ENCODE measurements around the gene PIWIL4.

The PIWIL4 gene

GRCh38 chr11:94662065-94662779 is 95.1 kb downstream of the PIWIL4 start:
- TF ChIP-seq CTCF (IDR thresholded peaks at IDR 0.05; ENCODE audit: borderline replicate concordance, control extremely low read depth, extremely low read depth, insufficient read depth, missing control alignments) = no peak
- no peak for DNase-seq (ENCODE audit: low spot score)
- in situ Hi-C loops (cut with MboI; ENCODE audit: low sequenced_read_pairs, unreplicated experiment) = no loop called here

DNA sequence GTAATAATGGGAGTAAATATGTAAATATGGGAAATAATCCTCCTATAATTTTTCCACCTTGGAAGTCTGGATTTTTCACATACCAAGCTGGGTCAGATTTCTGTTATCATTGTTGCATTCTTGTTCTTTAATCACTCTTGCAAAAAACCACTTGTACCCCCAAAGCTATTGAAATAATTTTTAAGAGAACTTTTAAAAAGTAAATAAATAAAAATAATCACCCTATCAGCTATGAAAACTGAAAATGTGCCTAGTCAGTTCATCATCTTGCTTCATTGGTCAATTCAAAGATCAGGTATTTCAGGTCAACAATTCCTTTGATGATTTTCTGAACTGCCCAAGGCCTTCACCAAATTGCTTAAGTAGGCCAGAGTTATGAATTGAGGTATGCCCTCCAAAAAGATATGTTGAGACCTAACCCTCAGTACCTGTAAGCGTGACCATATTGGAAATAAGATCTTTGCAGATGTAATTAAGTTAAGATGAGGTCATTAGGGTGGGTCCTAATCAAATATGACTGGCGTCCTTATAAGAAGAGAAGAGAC is 95.8 kb downstream of the PIWIL4 start:
- DNase-seq (ENCODE audit: low spot score) = no peak
- no peak for TF ChIP-seq CTCF (IDR thresholded peaks at IDR 0.05; ENCODE audit: borderline replicate concordance, control extremely low read depth, extremely low read depth, insufficient read depth, missing control alignments)
- in situ Hi-C loops (cut with MboI; ENCODE audit: low sequenced_read_pairs, unreplicated experiment) = no loop called here

- no peak for DNase-seq (ENCODE audit: low spot score)
- in situ Hi-C loops (cut with MboI; ENCODE audit: low sequenced_read_pairs, unreplicated experiment) = no loop called here
- TF ChIP-seq CTCF (IDR thresholded peaks at IDR 0.05; ENCODE audit: borderline replicate concordance, control extremely low read depth, extremely low read depth, insufficient read depth, missing control alignments) = no peak
Measured at GRCh38 chr11:94664346-94664745, 97.2 kb downstream of the PIWIL4 start.

GRCh38 chr11:94665116-94665659 is 98.0 kb downstream of the PIWIL4 start:
- TF ChIP-seq CTCF (IDR thresholded peaks at IDR 0.05; ENCODE audit: borderline replicate concordance, control extremely low read depth, extremely low read depth, insufficient read depth, missing control alignments) = no peak
- no peak for DNase-seq (ENCODE audit: low spot score)
- in situ Hi-C loops (cut with MboI; ENCODE audit: low sequenced_read_pairs, unreplicated experiment) = no loop called here

DNA sequence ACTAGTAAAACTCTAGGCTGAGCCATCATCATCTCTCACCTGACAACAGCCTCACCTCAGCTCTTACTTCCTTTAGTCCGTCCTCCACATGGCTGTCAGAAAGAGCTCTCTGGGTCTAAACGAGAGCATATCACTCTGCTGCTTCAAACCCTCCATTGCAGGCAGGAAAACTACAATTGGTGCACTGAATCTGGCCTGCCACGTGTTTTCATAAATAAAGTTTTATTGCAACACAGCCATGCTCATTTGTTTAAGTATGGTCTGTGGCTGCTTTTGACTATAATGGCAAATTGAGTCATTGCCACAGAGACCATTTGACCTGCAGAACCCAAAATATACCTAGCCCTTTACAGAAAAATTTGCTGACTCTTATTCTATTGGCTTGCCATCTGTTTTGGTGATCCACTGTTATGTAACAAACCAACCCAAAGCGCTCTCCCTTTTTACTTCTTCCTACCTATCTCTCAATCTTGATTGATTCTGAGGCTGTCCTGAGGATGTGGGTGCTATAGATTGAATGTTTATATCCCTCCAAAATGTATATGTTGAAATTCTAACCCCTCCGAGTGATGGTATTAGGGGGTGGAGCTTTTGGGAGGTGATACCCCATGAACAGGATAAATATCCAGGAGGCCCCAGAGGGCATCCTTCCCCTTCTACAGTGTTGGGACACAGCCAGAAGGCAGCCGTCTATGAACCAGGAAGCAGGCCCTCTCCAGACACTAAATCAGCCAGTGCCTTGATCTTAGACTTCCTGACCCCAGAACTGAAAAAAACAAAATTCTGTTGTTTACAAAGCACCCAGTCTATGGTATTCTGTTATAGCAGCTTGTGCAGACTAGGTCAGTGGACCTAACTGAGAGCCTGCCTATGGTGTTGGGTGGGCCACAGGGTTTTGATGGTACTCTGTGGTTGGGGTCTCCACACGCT is 99.9 kb downstream of the PIWIL4 start:
- in situ Hi-C loops (cut with MboI; ENCODE audit: low sequenced_read_pairs, unreplicated experiment) = no loop called here
- DNase-seq (ENCODE audit: low spot score) = no peak
- no peak for TF ChIP-seq CTCF (IDR thresholded peaks at IDR 0.05; ENCODE audit: borderline replicate concordance, control extremely low read depth, extremely low read depth, insufficient read depth, missing control alignments)

DNA sequence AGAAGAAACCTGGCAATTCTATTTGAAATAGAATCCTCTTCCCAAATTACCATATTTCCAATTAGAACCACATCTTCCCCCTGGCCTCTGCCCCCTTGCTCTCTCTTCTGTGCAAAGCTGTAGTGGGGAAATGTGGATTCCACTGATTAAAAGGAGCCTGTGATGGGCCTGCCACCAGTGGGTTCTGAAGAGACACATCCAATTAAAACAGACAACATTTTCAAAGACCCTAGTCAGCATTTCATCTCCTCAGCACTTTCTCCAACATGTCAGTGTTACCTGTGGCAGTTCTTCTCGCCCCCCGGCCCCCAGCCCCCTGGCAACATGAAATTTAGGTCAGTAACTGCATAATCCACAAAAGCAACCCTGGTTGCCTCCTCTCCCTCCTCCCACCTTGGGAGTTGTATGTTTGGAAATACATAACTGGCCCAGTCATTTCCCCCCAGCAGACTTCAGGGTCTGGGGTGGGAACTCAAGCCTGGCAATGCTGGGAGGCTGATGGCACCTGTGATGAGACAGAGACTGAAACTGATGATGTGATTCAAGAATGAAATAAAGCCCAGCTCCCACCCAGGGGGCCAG is 101.1 kb downstream of the PIWIL4 start:
- TF ChIP-seq CTCF (IDR thresholded peaks at IDR 0.05; ENCODE audit: borderline replicate concordance, control extremely low read depth, extremely low read depth, insufficient read depth, missing control alignments) = no peak
- in situ Hi-C loops (cut with MboI; ENCODE audit: low sequenced_read_pairs, unreplicated experiment) = no loop called here
- DNase-seq (ENCODE audit: low spot score) = no peak

Data from GM13976 (cell line).